Loucy (cell line): ENCODE data around the gene ELMO1.

Experiments used
- CTCF ChIP-seq: fragments of 200-600 bp; sonication (generic); conservative IDR thresholded peaks from 2 replicates; pipeline ENCODE4 v1.5.1; 2014; ENCODE audit warnings: mild to moderate bottlenecking, antibody characterized with exemption, low read length
- EZH2phosphoT487 ChIP-seq: fragments of 200-600 bp; IDR thresholded peaks from 2 replicates; pipeline ENCODE4 v1.6.1; 2018; ENCODE audit warnings: antibody characterized with exemption, mild to moderate bottlenecking, moderate library complexity, borderline replicate concordance

- TF ChIP-seq CTCF (no peak), EZH2phosphoT487 (no peak)
Observed at GRCh38 chr7:37382546-37383088, 66.0 kb downstream of the ELMO1 start.
